ENCODE measurements around the gene GLP1R.
A peak's percentile ranks its signal among the peaks of the same experiment; 100 is the strongest.

The GLP1R gene

DNA sequence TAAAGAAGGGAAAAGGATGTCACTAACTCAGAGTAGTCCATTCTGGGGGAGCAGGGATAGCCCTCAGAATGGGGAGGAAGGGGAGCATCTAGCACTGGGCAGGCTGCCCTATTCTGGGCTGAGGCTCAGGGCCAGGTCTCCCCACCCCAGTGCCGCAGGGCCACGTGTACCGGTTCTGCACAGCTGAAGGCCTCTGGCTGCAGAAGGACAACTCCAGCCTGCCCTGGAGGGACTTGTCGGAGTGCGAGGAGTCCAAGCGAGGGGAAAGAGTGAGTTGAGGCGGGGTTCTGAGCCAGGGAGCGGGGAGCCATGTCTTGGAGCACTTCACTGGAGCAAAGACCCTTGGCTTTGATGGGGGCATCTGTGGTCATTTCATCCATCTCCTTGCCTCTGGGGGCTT lies 17.0 kb downstream of the GLP1R start:
- no peak for DNase-seq

GRCh38 chr6:39068391-39068790 lies 19.8 kb downstream of the GLP1R start:
- DNase-seq: no peak

DNA sequence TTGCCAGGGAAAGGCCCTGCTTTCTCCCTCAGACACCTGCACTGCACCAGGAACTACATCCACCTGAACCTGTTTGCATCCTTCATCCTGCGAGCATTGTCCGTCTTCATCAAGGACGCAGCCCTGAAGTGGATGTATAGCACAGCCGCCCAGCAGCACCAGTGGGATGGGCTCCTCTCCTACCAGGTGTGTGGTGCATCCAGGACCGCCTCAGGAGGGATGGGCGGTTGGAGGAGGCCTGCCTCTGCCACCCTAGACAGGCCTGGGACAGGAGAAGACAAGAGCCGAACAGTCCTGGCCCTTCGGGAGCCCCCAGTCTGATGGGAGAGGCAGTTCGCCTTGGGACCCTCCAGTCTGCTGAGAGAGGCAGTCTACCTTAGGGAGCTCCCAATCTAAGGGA lies 24.2 kb downstream of the GLP1R start:
- no peak for DNase-seq

DNA sequence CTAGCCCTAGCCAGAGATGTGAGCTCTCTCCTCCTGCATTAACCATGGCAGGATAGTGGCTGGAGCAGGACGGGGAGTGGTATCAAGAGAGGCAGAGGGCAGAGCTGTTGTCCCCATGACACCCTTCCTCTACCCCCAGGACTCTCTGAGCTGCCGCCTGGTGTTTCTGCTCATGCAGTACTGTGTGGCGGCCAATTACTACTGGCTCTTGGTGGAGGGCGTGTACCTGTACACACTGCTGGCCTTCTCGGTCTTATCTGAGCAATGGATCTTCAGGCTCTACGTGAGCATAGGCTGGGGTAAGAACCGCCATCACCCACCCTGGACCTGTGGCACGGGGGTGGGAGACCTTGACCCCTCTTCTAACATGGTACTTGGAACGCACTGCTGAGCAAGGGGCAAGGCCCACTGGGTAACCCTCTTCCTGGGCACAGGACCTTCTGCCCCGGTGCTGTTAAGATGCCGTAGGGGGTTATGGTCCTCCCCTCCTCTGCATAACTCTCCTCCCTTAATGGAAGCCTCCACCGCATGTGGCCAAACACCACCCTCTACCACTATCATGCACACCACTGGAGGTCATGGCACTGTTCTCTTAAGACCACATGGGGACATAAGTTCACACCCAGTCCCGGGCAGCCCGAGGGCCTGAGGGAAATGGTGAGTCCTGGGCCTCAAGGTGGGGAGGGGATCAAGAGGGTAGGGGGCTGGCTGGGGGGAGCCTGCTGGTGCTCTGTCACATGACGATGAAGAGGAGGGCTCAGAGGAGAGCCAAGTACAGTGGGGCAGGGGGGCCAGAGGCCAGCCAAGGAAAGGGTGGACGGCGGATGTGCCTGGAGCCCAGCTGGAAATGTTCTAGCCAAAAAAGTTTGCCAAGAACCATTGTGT lies 25.1 kb downstream of the GLP1R start:
- no peak for DNase-seq

- DNase-seq: no peak
These were observed 25.9 kb downstream of the GLP1R start for GRCh38 chr6:39074486-39074885.

GRCh38 chr6:39075010-39075686 lies 26.6 kb downstream of the GLP1R start:
- DNase-seq: no peak

DNA sequence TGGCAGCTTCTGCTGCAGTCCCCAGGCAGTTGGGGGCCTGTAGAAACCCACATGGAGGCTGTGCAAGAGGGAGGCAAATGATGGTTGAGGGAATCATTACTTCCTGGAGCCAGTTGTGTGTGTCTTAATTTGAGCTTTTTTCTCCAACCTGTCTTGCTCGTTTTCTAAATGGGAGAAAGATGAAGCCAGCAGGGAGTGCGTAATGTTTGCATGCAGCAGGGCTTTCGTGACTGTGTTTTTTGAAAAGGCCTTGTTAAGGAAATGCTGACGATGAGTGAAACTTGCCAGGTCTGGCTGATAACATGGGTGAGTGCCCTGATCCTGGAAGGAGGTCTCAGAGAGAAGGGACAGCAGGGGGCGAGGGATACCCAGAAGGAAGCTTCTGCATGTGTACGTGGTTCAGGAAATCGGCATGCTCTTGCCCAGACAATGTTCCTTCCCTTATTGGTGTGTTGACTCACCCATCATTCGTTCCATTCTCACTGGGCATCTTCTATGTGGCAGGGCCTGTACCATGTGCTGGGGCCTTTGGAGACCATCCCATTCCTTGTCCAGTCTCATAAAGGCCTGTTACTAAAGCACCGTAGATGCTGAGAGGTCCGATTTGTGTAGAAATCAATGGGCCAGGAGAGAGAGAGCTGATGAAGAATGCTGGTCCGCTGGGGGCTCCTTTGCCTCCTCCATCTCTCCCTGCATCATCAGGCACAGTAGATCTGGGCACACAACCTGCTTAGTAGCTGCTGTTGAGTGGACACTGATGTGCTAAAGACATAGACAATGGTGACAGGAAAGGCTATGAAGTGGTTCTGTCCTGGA lies 27.4 kb downstream of the GLP1R start:
- DNase-seq: no peak

DNA sequence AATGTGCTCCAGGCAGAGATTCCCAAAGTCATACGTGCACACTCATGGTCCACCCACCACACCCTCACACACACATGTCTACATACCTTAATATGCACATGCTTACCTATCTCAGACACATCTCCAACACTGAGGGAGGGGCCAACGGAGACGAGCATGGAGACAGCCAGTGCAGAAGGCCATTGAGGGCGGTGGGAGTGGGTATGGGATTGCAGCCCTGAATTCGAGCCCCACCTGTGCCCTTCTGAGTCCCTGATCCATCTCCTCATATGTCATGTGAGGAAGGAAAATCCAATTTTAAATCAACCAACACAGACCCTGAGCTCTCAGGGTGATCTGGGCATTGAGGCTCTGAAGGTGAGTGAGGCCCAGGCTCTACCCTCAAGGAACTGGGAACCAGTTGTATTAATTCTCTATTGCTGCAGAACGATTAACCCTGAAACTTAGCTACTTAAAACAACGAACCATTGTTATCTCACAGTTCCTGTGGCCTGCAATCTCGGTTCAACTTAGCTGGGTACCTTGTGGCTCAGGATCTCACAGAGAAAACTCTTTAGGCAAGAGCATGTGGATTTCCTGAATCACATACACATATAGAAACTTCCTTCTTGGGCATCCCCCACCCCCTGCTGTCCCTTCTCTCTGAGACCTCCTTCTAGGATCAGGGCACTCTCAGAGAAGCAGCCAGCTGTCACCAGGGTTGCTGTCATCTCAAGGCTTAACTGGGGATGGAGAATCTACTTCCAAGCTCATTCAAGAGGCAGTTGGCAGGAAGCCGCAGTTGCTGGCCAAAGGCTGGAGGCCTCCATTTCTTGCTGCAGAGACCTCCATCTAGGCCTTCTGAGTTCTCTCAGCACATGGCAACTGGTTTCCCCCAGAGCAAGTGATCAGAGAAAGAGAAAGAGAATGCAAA lies 28.3 kb downstream of the GLP1R start:
- DNase-seq: no peak

DNA sequence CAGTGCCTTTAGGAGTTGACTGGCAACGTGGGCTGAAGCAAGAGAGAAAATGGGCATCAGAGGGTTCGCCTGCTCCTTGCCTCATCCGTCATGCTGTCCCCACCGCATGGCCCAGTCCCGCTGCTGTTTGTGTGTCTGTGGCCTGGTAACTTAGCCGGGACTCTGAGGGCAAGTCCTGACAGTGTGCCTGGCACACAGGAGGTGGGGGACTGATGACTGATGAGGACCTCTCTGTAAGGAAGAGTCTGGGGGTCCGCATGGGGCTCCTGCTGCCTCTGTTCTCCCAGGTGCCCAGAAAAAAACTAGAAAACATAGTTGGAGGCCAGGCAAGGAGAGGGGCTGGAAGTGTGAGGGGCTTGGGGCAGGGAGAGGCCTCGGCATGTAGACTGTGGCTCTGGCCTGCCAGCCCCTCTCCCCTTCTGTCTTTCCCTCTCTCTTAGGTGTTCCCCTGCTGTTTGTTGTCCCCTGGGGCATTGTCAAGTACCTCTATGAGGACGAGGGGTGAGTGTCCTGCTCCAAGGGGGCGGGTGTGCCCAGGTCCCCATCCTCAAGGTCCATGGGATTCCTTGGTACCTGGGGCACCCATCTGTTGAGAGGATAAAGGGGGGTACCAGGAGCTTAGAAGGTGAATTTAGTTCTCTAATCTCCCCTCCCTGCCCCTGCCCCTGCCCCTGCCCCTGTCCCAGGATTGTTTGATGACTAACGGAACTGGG lies 29.5 kb downstream of the GLP1R start:
- no peak for DNase-seq

- DNase-seq: no peak
These were observed 30.1 kb downstream of the GLP1R start for GRCh38 chr6:39078695-39079094.

GRCh38 chr6:39079197-39080125 lies 30.9 kb downstream of the GLP1R start:
- no peak for DNase-seq

DNA sequence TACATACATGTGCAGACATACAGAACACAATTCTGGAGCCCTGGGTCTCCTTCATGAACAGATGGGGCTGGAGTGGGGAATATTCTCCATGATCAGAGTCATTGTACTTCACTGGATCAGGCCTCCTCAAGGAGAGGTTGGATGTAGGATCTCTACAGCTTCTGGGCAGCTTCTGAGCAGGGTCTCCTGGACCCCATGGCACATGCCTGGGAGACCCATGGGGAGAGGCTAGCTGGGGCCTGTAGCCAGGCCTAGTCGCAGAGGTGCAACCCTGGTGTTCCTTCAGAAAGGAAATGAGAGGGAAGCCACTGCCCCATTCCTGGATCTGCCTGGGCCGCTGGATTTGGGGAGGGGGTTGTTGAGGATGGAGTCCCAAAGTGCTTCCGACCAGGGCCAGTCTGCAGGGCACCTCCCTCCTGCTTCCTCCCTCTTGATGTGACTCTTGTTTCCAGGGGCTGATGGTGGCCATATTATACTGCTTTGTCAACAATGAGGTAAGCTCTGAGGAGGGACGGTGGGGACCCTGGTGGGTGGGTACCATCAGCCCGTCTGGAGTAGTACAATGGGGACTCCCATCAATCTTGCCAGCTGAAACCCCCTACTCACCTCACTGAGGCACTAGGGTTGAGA lies 31.8 kb downstream of the GLP1R start:
- no peak for DNase-seq

DNA sequence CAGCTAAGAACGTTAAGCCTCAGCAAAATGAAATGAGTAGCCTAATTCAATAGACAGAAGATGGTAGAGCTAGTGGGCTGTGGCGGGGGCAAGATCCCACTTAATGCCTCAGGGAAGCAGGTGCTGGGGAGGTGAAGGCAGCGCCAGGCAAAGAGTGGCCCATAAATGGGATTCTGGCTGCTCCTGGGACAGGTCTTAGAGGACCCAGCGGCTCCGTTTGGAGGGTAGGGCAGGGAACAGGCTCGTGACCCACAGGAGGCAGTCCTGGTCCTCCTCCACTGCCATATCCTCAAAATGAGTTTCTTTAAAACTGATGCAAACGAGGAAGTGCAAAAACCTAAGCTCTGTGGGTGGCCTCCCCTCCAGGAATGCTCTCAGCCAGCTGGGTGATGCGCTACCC lies 33.7 kb downstream of the GLP1R start:
- no peak for DNase-seq

DNA sequence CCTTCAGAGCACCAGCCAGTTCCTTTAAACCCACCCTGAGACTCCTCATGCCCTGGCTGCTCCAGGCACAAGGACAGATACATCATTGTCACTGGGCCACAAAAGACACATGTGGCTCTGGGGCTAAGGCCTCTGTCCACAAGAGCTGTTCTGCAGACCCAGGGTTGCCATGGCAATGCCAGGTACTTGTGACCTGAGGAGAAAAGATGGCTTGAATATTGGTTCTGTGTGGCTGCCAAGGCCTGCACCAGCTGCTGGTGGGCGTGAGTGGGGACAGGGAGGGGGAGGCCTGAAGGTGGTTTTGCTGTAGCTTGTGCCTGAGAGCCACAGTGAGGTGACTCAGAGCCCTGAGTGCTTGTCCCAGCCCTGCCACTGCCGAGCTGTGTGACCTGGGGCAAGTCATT lies 34.7 kb downstream of the GLP1R start:
- DNase-seq: peak; percentile 37

DNA sequence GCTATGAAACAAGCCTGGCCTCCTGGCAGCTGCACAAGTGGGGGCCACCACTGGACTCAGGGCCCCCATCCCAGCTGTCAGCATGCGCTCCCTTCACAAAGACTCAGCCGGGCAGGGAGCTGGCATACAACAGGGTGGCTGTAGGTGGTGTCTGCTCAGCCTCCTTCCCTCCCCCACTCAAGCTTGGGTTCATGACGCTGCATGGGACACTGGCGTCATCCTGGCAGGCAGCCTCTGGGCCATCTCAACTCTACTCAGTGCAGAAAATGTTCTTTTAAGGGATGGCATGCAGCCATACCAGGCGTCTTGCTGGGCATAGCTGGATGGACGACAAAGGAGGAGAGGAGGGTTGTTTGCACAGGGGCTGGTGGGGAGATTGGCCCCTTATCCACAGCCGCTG lies 35.9 kb downstream of the GLP1R start:
- no peak for DNase-seq

- DNase-seq: no peak
These were observed 36.7 kb downstream of the GLP1R start for GRCh38 chr6:39085129-39085797.

GRCh38 chr6:39086294-39086693 lies 37.7 kb downstream of the GLP1R start:
- peak; percentile 60 for DNase-seq

GRCh38 chr6:39086711-39087110 lies 38.1 kb downstream of the GLP1R start:
- no peak for DNase-seq

GRCh38 chr6:39087197-39087596 lies 38.6 kb downstream of the GLP1R start:
- no peak for DNase-seq

GRCh38 chr6:39088331-39088730 lies 39.8 kb downstream of the GLP1R start:
- DNase-seq: no peak
